ENCODE results near the gene KLHL11.

The KLHL11 gene

GRCh38 chr17:41825175-41825845 is 39.9 kb downstream of the KLHL11 start:
- Histone ChIP-seq H3K36me3 (ENCODE audit: low read depth) (peaks cover 52% of the 10 kb centered on the region), H3K4me1 (ENCODE audit: insufficient read depth, poor library complexity, severe bottlenecking) (no peaks in the 10 kb centered on the region), H3K27me3 (ENCODE audit: insufficient read depth, poor library complexity, severe bottlenecking) (no peaks in the 10 kb centered on the region), H3K4me3 (ENCODE audit: severe bottlenecking) (no peak overlapping the region), H3K27ac (ENCODE audit: poor library complexity, severe bottlenecking) (no peak overlapping the region), H3K9me3 (ENCODE audit: severe bottlenecking) (no peaks in the 10 kb centered on the region)
- DNase-seq (ENCODE audit: low spot score), result no peak
- no peak for TF ChIP-seq CTCF (IDR thresholded peaks at IDR 0.05; ENCODE audit: poor library complexity, severe bottlenecking)
- no peak for ATAC-seq (ENCODE audit: low read depth)

DNA sequence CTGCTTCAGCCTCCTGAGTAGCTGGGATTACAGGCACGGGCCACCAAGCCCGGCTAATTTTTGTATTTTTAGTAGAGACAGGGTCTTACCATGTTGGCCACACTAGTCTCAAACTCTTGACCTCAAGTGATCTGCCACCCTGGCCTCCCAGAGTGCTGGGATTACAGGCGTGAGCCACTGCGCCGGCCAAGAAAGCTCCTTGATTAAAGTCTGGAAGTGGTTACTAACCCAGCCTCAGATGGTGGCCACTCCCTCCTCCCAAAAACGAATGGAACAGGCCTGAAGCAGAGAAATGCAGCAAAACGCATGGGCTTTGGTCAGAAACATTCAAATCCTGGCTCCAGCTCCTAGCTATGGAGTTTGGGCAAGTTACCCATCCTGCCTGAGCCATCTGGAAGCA is 41.1 kb downstream of the KLHL11 start:
- Histone ChIP-seq H3K27me3 (ENCODE audit: insufficient read depth, poor library complexity, severe bottlenecking) (no peaks in the 10 kb centered on the region), H3K9me3 (ENCODE audit: severe bottlenecking) (no peaks in the 10 kb centered on the region), H3K36me3 (ENCODE audit: low read depth) (peaks cover 47% of the 10 kb centered on the region), H3K27ac (ENCODE audit: poor library complexity, severe bottlenecking) (no peak overlapping the region), H3K4me3 (ENCODE audit: severe bottlenecking) (no peak overlapping the region), H3K4me1 (ENCODE audit: insufficient read depth, poor library complexity, severe bottlenecking) (no peaks in the 10 kb centered on the region)
- DNase-seq (ENCODE audit: low spot score) (no peak), ATAC-seq (ENCODE audit: low read depth) (no peak)
- TF ChIP-seq CTCF (IDR thresholded peaks at IDR 0.05; ENCODE audit: poor library complexity, severe bottlenecking), result no peak

GRCh38 chr17:41823580-41823979 is 41.6 kb downstream of the KLHL11 start:
- Histone ChIP-seq H3K9me3 (ENCODE audit: severe bottlenecking) (no peaks in the 10 kb centered on the region), H3K4me3 (ENCODE audit: severe bottlenecking) (no peak overlapping the region), H3K27ac (ENCODE audit: poor library complexity, severe bottlenecking) (no peak overlapping the region), H3K4me1 (ENCODE audit: insufficient read depth, poor library complexity, severe bottlenecking) (no peaks in the 10 kb centered on the region), H3K27me3 (ENCODE audit: insufficient read depth, poor library complexity, severe bottlenecking) (no peaks in the 10 kb centered on the region), H3K36me3 (ENCODE audit: low read depth) (peaks cover 42% of the 10 kb centered on the region)
- no peak for ATAC-seq (ENCODE audit: low read depth)
- no peak for DNase-seq (ENCODE audit: low spot score)
- no peak for TF ChIP-seq CTCF (IDR thresholded peaks at IDR 0.05; ENCODE audit: poor library complexity, severe bottlenecking)

DNA sequence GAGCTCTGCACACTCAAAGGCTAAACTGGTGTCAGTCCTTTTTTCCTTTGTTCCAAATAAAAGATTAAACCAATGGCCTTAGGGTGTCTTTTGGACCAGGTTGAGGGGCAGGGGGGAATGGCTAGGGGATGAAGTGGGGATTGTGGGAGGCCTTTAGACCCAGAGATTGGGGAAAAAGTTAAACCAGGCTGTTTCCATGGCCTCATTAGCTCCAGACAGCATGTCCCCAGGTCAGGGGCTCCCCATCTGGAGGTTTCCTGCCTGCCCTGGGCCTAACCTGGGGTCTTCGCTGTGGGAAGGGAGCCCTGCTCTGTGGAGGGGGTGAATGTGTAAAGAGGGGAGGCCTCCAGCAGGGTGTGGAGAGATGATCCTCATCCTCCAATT is 42.1 kb downstream of the KLHL11 start:
- Histone ChIP-seq H3K27me3 (ENCODE audit: insufficient read depth, poor library complexity, severe bottlenecking) (no peaks in the 10 kb centered on the region), H3K27ac (ENCODE audit: poor library complexity, severe bottlenecking) (no peak overlapping the region), H3K36me3 (ENCODE audit: low read depth) (peaks cover 43% of the 10 kb centered on the region), H3K4me3 (ENCODE audit: severe bottlenecking) (no peak overlapping the region), H3K9me3 (ENCODE audit: severe bottlenecking) (no peaks in the 10 kb centered on the region), H3K4me1 (ENCODE audit: insufficient read depth, poor library complexity, severe bottlenecking) (no peaks in the 10 kb centered on the region)
- DNase-seq (ENCODE audit: low spot score) (no peak), ATAC-seq (ENCODE audit: low read depth) (no peak)
- TF ChIP-seq CTCF (IDR thresholded peaks at IDR 0.05; ENCODE audit: poor library complexity, severe bottlenecking), result no peak

Measured in RWPE2 (cell line).